ENCODE results near the gene MAGI2.

MAGI2 gene

DNA sequence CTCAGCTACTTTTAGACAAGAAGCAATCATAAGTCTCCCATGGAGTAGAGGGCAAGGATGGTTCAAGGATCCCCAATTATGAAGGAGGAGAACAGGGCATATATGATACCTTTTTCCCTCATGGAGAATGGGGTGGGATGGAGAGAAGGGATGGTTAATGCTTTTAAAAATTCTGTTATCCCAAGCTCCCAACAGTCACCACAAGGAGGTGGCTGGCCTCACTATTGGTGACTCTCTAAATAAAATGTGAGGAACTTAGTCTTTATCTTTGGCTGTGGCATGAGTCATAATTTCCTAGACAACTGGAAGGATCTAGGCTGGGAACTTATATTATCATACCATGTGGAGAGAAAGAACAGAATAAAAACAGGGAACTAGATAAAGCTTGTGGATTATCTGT lies 1357.9 kb downstream of the MAGI2 start:
- TF ChIP-seq POLR2A (IDR thresholded peaks at IDR 0.05; ENCODE audit: low read length) (no peak), GATA1 (IDR thresholded peaks at IDR 0.05; ENCODE audit: low read depth, low read length) (no peak)
- no peak for DNase-seq

DNA sequence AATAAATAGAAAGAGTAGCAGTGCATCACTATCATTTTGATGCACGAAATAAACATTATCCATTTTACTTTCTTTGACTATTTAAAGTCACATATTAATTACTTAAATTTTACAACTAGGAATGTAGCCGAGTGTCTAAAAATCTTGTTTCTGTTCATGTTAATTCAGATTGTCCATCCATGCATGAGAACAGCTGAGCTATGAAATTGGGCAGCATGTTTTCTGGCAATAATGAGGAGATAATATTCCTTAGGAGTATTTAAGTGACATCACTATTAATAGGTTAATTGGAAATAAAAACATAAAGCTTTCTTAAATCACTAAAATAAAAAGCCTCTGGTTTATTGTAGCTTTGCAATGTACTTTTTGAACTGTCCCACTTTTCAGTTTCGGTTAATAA lies 1361.1 kb downstream of the MAGI2 start:
- no peak for DNase-seq
- TF ChIP-seq POLR2A (IDR thresholded peaks at IDR 0.05; ENCODE audit: low read length): no peak
- no peak for TF ChIP-seq GATA1 (IDR thresholded peaks at IDR 0.05; ENCODE audit: low read depth, low read length)

DNA sequence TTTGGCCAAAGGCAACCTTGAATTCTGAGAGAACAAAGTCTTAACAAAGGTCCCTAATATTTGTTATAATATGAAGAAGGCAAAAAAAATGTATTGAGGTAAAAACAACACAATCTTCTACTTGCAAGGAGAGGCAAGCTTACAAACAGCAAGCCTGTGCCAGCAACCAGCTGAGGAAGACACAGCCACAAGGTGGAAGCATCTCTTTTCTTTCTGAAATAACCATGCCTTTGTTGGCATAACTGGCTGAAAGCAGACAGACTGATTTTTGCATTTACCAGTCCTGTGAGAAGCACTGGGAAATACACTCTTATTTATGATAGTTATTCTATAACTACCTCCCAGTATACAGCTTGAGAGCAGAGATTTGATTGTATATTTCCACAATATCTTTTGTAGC lies 1362.9 kb downstream of the MAGI2 start:
- TF ChIP-seq GATA1 (IDR thresholded peaks at IDR 0.05; ENCODE audit: low read depth, low read length) (no peak), POLR2A (IDR thresholded peaks at IDR 0.05; ENCODE audit: low read length) (no peak)
- no peak for DNase-seq

DNA sequence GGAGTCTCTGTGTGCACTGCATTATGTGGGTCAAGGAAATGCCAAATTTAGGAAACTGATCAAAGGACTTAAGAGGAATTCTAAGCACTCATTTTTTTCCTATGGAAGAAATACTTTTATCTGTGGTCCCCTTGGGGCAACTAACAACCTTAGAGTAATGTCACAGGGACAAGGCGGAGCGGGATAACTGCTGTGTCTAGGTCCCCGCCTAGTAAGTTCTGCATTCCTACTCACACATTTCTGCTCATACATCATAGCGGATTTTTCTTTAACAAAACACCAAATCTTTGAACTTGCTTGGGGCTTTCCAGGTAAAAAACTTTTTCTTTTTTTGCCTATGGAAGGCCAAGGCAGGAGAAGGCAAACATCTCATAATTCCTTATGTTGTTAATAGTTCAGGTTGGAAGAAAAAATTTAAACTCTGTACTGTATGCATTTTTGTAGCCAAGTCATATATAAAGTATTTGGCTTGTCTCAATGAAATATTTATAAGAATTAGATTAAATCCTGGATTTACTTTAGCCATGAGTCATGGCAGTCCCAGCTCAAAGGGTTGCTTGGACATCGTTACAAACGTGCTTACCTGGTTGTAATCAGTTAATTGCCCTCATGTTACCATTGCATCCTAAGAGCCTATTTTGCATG lies 1369.9 kb downstream of the MAGI2 start:
- TF ChIP-seq GATA1 (IDR thresholded peaks at IDR 0.05; ENCODE audit: low read depth, low read length) (no peak), POLR2A (IDR thresholded peaks at IDR 0.05; ENCODE audit: low read length) (no peak)
- DNase-seq: no peak

DNA sequence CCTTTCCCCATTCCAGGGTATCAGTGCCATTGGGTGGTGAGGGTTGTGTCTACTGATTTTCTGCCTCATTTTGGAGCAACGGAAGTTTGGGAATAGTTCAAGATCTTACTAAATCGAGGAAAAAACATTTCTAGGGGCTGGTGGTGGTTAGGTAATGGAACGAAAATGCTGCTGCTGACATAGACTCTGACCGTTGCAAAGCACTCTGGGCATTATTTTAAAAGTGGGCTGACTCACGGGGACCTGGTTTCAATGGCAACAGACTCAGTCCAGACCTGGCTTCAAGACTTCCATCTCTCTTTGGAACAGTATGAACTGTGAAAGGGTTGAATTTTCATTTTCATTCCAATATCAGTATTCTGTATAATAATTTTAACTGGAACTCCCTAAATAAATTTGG lies 1370.9 kb downstream of the MAGI2 start:
- DNase-seq: no peak
- TF ChIP-seq POLR2A (IDR thresholded peaks at IDR 0.05; ENCODE audit: low read length) (no peak), GATA1 (IDR thresholded peaks at IDR 0.05; ENCODE audit: low read depth, low read length) (no peak)

DNA sequence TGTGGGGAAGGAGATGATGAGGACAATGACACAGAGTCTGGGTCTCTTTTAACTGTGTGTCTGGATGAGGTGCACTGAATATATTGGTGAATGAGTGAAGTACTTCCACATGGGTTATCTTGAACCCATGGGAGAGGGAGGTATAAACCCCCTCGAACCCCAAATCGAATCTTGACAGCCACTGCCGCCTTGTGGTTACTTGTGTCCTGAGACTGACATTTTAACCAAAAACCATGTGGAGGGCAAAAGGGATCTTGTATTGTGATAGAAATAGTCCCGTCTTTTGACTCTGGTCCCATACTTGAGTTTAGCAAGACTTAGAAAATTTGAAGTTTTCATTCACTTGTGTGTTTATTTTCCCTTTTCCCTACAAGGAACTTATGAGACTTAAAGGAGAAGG lies 1371.6 kb downstream of the MAGI2 start:
- TF ChIP-seq GATA1 (IDR thresholded peaks at IDR 0.05; ENCODE audit: low read depth, low read length) (no peak), POLR2A (IDR thresholded peaks at IDR 0.05; ENCODE audit: low read length) (no peak)

DNA sequence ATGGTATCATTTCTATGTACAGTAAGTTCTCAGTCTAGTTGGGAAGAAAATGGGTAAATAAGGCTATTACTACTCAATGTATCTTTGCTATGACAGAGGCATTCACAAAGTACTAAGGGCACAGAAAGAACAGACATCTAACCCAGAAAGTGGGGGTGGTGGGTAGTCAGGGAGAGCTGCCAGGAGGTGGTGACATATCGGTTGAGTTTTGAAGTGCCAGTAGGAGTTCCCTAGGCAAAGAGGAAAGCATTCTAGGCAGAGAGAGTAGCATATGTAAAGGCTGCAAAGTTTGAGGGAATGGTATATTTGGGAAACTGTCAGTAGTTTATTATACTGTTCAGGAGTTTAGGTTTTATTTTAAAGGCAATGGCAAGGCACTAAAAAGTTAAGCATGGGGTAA lies 1372.1 kb downstream of the MAGI2 start:
- TF ChIP-seq GATA1 (IDR thresholded peaks at IDR 0.05; ENCODE audit: low read depth, low read length): no peak
- no peak for TF ChIP-seq POLR2A (IDR thresholded peaks at IDR 0.05; ENCODE audit: low read length)
- DNase-seq: no peak

More for the DNA sequence above, 1371.6 kb downstream of the MAGI2 start:
- no peak for DNase-seq

DNA sequence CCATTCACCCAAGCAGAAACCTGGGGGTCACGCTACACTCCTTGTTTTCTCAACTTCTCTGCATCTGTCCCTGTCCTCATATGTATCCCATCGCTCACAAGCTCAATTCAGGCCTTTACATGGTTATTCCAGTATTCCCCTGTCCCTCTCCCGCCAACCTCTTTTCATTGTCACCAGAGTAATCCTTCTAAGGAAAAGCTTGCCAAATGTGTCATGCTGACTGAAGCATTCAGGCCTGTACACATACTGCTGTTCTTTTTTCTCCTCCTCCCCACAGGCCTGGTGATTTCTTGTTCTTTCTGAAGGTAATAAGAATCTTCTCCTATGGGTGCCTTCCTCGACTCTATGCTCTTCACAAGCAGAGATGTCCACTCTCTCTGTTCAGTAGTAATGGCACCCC lies 1372.7 kb downstream of the MAGI2 start:
- no peak for TF ChIP-seq POLR2A (IDR thresholded peaks at IDR 0.05; ENCODE audit: low read length)
- no peak for TF ChIP-seq GATA1 (IDR thresholded peaks at IDR 0.05; ENCODE audit: low read depth, low read length)
- DNase-seq: no peak

DNA sequence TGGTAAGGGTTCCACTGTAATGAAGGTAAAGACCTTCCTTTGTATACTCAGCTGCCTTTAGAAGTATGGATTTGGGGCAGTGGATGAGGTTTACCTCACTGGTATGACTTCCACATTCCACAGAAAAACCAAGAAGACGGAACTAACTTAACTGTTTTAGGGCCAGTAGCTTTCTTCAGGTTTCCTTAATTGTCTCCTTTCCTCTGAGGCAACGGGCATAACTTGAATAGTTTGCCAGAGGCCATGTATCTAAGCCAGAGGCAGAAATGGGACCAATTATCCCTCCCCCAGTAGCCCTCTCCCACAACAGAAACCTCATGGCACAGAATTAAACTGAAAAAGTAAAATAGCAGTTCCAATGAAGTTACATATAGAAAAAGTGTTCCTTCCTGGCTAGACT lies 1373.2 kb downstream of the MAGI2 start:
- DNase-seq: no peak
- TF ChIP-seq POLR2A (IDR thresholded peaks at IDR 0.05; ENCODE audit: low read length) (no peak), GATA1 (IDR thresholded peaks at IDR 0.05; ENCODE audit: low read depth, low read length) (no peak)

DNA sequence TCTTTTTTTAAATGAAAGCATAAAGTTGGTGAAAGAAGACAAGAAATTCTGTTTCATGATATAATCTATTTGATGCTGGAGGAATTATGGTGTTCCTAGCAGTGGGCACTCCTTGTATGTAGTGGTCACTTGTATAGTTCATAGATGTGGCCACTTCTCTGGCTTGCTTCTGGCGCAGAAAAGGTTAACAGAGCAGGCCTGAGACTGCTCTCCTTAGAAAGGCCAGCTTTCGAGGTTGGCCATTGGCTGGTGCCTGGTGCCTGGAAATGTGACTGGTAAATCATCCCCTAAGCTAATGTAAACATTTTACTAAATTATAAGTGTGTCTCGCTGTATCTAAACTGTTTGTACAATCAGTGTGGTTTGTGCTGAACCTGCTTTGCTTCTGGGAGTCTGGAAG lies 1378.8 kb downstream of the MAGI2 start:
- no peak for DNase-seq
- TF ChIP-seq GATA1 (IDR thresholded peaks at IDR 0.05; ENCODE audit: low read depth, low read length): no peak
- TF ChIP-seq POLR2A (IDR thresholded peaks at IDR 0.05; ENCODE audit: low read length): no peak

DNA sequence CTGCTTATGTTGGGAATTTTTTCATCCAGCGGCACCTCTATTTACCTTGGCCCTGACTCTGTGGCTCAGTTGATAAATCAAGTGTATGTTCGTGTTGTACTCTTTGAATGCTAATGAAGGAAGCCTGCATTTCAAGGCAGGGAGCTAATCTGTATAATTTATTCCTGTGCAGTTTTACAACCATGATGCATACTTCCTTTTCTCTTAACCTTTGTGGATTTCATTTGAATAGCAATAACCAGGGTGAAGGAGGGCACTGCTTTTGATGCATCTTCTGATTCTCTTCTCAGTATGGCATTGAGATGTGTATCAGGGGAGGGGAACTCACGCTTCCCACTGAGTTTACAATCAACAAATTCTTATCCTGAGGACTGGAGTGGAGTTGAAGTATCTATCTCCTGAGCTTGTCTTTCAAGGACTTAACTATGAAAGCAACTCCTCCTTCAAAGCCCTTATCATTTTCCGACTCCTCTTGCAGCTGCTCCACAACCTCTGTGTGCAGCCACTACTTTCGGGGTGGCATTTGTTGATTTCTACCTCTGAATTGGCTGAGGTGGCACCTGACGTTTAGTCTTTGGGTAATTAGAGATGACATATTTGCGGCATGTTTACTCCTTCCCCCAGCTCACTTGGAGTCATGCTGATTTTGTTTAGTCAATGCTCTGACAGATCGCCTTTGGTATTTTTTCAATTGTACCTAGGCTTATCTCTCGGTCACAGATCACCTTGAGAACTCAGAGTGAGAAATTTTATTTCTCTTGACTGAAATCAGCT lies 1379.7 kb downstream of the MAGI2 start:
- TF ChIP-seq GATA1 (IDR thresholded peaks at IDR 0.05; ENCODE audit: low read depth, low read length) (no peak), POLR2A (IDR thresholded peaks at IDR 0.05; ENCODE audit: low read length) (no peak)
- DNase-seq: peak in 1 of 2 experiments; percentile 4

DNA sequence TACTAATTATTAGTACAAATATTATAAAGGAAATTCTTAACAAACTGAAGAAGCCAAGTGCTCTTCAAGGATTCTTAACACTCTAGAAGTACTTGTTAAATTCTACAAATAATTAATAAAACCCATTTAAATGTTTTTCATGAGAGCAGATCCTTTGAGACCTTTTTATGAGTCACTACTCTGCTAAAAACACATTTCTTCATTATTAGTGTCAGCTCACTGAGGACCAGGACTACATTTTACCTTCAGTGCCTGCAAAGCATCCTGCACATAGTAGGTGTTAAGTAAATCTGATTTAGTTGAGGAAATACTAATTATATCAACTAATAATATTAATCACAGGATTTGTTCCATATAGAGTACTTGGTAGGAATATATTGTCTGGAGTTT lies 1381.3 kb downstream of the MAGI2 start:
- TF ChIP-seq GATA1 (IDR thresholded peaks at IDR 0.05; ENCODE audit: low read depth, low read length) (no peak), POLR2A (IDR thresholded peaks at IDR 0.05; ENCODE audit: low read length) (no peak)
- no peak for DNase-seq

DNA sequence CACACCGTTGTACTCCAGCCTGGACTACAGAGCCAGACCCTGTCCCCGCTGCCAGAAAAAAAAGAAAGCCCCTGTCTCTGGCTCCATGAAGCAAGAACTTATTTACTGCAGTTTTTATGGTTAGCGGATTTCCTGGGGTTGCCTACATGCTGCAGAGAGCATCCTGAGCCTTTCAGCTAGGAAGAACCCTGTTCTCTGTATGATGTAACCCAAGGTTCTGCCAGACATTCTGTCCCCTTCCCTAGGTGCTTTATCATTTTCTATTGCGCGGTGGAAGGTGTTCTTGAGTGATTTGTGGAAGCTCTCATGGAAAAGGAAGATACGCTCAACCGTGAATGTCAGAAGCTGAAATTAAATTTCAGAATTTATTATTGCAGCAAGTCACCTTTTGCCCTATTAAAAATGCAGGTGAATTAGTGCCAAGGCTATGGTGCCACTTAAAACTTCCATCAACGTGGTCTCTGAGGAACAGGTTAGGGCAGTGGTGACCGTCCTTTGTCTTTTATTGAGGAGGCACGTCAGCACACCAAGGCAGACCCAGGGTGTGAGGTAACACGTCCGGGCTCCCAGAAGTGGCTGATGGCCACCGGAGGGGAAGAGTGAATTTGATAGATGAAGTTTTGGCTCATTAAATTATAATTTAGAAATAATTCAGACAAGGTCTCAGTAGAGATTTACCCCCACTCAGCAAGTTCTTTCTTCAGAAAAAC lies 1381.8 kb downstream of the MAGI2 start:
- DNase-seq: no peak
- TF ChIP-seq POLR2A (IDR thresholded peaks at IDR 0.05; ENCODE audit: low read length) (no peak), GATA1 (IDR thresholded peaks at IDR 0.05; ENCODE audit: low read depth, low read length) (no peak)

DNA sequence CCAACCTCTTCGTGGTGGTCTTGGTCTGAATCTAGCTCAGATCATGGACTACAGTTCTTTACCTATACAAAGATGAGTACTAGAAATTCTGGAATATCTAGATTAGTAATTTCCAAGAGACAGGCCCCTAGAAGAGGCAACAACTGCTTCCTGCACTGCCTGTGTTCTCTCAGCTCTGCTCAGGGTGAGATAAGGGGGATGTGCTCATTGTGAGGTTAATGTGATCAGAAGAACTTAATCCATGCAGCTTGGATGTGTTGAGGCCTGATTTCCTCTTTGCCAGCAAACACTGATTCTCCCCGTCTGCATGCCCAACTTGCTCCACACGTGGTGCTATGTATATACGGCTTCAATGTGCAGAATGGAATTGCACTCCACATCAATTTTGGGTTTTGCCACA lies 1386.9 kb downstream of the MAGI2 start:
- no peak for DNase-seq
- TF ChIP-seq POLR2A (IDR thresholded peaks at IDR 0.05; ENCODE audit: low read length): no peak
- TF ChIP-seq GATA1 (IDR thresholded peaks at IDR 0.05; ENCODE audit: low read depth, low read length): no peak
